HL-60 (cell line): ENCODE measurements around the gene PGC.

Experiments
- DNase-seq, 2 experiments: peaks; one replicate each; pipeline ENCODE4 v3.0.0-alpha.2; 2010 to 2020; ENCODE audit warnings: low read depth in 1 of 2, low spot score in 1 of 2
- H3K27ac ChIP-seq: fragments of 250-450 bp; sonication (Bioruptor Pico); replicated peaks from 2 replicates; pipeline ENCODE4 v1.5.1; 2020; ENCODE audit warnings: mild to moderate bottlenecking, moderate library complexity
- H3K27me3 ChIP-seq: fragments of 250-450 bp; sonication (Bioruptor Pico); 2 replicates; pipeline ENCODE4 v1.5.1; 2021; ENCODE audit warnings: mild to moderate bottlenecking, moderate library complexity; ENCODE audit not compliant: insufficient read depth, poor library complexity, severe bottlenecking
- H3K4me3 ChIP-seq: replicated peaks from 2 replicates; pipeline ENCODE4 v1.5.1; 2011; ENCODE audit warnings: mild to moderate bottlenecking, control low read depth, low read length; ENCODE audit not compliant: insufficient read depth
- GABPA ChIP-seq: IDR thresholded peaks from 2 replicates; pipeline ENCODE4 v1.6.1; 2012; ENCODE audit warnings: low read depth
- POLR2AphosphoS5 ChIP-seq: IDR thresholded peaks from 2 replicates; pipeline ENCODE4 v1.6.1; 2012; ENCODE audit warnings: low read depth
- SPI1 ChIP-seq: IDR thresholded peaks from 2 replicates; pipeline ENCODE4 v1.6.1; 2012; ENCODE audit warnings: low read depth, mild to moderate bottlenecking, borderline replicate concordance
- TF ChIP-seq, protein P1 (sequence below): IDR thresholded peaks from one replicate; pipeline ENCODE4 v1.5.1; 2011; ENCODE audit warnings: low read length, control low read depth, inconsistent platforms; ENCODE audit not compliant: insufficient read depth
- TF ChIP-seq, protein P2 (sequence below): IDR thresholded peaks from 2 replicates; pipeline ENCODE4 v1.6.1; 2012; ENCODE audit warnings: low read depth; ENCODE audit not compliant: insufficient replicate concordance

Gene PGC

DNA sequence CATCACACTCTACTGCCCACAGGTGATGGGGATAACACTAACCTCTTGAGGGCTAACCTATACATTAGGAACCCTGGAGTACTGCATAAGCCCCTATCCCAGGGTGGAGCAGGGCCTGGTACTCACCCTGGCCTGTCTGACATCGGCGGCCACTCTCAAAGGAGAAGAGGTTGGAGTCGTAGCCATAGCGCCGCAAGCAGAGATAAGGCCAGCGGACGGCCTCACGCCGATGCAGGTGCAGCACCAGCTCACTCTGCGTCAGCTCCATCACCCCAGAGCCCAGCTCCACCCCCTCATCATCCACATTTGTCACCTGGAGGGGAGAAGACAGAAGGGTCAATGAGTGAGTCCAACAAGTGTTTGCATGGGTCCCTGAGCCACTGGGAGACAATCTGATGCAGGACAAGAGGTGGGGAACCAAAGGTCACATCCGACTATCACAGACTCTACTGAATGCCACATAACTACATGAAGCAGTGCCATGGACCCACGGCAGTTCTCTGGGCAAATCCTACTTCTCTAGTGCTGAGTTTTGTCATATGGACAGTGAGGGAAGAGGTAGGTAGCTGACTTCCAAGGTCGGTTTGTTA lies 28.2 kb upstream of the PGC start:
- no peak overlapping the region for H3K27ac ChIP-seq
- TF ChIP-seq GABPA: no peak
- TF ChIP-seq, protein P1, sequence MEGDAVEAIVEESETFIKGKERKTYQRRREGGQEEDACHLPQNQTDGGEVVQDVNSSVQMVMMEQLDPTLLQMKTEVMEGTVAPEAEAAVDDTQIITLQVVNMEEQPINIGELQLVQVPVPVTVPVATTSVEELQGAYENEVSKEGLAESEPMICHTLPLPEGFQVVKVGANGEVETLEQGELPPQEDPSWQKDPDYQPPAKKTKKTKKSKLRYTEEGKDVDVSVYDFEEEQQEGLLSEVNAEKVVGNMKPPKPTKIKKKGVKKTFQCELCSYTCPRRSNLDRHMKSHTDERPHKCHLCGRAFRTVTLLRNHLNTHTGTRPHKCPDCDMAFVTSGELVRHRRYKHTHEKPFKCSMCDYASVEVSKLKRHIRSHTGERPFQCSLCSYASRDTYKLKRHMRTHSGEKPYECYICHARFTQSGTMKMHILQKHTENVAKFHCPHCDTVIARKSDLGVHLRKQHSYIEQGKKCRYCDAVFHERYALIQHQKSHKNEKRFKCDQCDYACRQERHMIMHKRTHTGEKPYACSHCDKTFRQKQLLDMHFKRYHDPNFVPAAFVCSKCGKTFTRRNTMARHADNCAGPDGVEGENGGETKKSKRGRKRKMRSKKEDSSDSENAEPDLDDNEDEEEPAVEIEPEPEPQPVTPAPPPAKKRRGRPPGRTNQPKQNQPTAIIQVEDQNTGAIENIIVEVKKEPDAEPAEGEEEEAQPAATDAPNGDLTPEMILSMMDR: no peak
- TF ChIP-seq POLR2AphosphoS5: no peak
- no peak for TF ChIP-seq SPI1
- TF ChIP-seq, protein P2, sequence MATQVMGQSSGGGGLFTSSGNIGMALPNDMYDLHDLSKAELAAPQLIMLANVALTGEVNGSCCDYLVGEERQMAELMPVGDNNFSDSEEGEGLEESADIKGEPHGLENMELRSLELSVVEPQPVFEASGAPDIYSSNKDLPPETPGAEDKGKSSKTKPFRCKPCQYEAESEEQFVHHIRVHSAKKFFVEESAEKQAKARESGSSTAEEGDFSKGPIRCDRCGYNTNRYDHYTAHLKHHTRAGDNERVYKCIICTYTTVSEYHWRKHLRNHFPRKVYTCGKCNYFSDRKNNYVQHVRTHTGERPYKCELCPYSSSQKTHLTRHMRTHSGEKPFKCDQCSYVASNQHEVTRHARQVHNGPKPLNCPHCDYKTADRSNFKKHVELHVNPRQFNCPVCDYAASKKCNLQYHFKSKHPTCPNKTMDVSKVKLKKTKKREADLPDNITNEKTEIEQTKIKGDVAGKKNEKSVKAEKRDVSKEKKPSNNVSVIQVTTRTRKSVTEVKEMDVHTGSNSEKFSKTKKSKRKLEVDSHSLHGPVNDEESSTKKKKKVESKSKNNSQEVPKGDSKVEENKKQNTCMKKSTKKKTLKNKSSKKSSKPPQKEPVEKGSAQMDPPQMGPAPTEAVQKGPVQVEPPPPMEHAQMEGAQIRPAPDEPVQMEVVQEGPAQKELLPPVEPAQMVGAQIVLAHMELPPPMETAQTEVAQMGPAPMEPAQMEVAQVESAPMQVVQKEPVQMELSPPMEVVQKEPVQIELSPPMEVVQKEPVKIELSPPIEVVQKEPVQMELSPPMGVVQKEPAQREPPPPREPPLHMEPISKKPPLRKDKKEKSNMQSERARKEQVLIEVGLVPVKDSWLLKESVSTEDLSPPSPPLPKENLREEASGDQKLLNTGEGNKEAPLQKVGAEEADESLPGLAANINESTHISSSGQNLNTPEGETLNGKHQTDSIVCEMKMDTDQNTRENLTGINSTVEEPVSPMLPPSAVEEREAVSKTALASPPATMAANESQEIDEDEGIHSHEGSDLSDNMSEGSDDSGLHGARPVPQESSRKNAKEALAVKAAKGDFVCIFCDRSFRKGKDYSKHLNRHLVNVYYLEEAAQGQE: no peak
- no peaks in the 10 kb centered on the region for H3K27me3 ChIP-seq
- no peak overlapping the region for H3K4me3 ChIP-seq
- DNase-seq: no peak

DNA sequence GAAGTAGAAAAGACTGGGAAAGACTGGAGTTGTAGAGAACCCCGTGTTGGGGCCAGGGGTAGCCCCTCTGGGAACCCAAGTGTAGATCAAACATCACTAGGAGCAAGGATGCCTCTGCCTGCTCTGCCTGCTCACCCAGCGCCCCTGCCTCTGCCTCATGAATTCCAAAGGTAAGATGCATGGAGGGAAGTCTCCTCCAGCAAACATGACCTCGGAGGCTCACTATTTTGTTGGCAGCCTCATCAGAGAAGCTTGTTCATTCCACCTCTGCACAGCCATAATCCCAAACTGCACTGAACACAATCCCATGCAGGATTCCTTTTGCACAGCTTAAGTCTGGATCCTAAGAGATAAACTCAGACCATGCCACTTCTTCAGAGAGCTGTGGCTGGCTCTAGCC lies 27.6 kb upstream of the PGC start:
- H3K27ac ChIP-seq: no peak overlapping the region
- no peak for DNase-seq
- H3K4me3 ChIP-seq: no peak overlapping the region
- TF ChIP-seq, protein P1: no peak
- TF ChIP-seq GABPA (no peak), SPI1 (no peak), POLR2AphosphoS5 (no peak)
- TF ChIP-seq, protein P2: no peak
- H3K27me3 ChIP-seq: no peaks in the 10 kb centered on the region

DNA sequence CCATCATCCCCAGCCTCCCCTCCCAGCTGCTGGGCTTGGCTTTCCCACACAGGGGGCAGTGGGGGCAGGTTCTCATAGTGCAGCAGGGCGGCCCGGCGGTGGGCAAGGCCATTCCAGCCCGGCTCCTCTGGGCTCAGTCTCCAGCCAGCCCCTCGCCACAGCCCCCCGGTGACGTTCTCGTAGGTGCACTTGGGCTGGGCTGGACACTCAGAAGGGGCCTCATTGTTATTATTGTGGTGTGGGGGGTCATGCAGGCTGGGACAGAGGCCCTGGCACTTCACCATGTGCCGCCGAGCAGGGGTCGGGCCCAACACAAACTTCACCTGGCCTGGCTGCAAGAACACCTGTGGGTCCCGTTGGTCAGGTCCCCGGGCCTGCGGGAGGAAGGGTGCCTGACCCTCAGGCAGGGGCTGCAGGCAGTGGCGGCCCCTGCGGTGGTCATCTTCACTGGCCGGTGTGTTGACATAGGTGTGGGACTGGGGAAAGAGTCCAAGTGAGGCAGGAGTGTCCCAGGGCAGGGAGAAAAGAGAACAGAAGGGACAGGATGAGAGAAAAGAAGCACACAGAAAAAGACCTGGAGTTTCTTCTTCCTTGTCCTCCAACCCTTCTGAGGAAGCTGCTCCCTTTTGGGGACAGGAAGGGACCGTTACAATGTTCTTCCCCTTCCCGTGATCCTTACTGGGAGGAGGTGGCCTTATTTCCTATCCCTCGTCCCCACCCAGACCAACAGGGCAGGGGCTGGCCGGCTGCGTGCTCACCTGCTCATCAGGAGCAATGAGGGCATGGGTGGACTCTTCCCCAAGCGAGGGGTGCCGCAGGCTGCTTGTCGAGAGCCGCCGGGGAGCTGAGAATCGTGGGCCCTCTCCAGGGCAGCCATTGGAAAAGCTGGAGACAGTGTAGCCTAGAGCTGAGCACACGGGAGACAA lies 24.1 kb upstream of the PGC start:
- DNase-seq: no peak
- Histone ChIP-seq H3K4me3 (no peak overlapping the region), H3K27me3 (no peaks in the 10 kb centered on the region), H3K27ac (no peak overlapping the region)
- no peak for TF ChIP-seq GABPA
- no peak for TF ChIP-seq SPI1
- TF ChIP-seq, protein P2: no peak
- TF ChIP-seq POLR2AphosphoS5: no peak
- TF ChIP-seq, protein P1: no peak
